Loucy (cell line): ENCODE measurements around the gene XPNPEP1.

Experiments used
- H2AFZ ChIP-seq: fragments of 200-600 bp; sonication (generic); 2 replicates; pipeline ENCODE4 v1.6.0; 2016; ENCODE audit warnings: antibody characterized with exemption, mild to moderate bottlenecking, low read length, moderate library complexity
- H3F3A ChIP-seq: fragments of 200-600 bp; 2 replicates; pipeline ENCODE4 v1.6.0; 2016; ENCODE audit warnings: antibody characterized with exemption, low read depth, mild to moderate bottlenecking
- H3K27me3 ChIP-seq: fragments of 200-600 bp; sonication (generic); 2 replicates; pipeline ENCODE4 v1.6.1; 2014; ENCODE audit warnings: low read length, mild to moderate bottlenecking; ENCODE audit not compliant: insufficient read depth, poor library complexity, severe bottlenecking
- H3K36me3 ChIP-seq: fragments of 200-600 bp; sonication (generic); 2 replicates; pipeline ENCODE4 v1.6.1; 2016; ENCODE audit warnings: low read length; ENCODE audit not compliant: insufficient read depth
- H3K4me1 ChIP-seq: fragments of 200-600 bp; sonication (generic); 2 replicates; pipeline ENCODE4 v1.5.1; 2014; ENCODE audit warnings: low read length, mild to moderate bottlenecking; ENCODE audit not compliant: insufficient read depth, poor library complexity, severe bottlenecking
- H3K4me2 ChIP-seq: fragments of 200-600 bp; sonication (generic); 2 replicates; pipeline ENCODE4 v1.6.0; 2014; ENCODE audit warnings: antibody characterized with exemption, low read length, low read depth, mild to moderate bottlenecking; ENCODE audit not compliant: poor library complexity, severe bottlenecking
- H3K4me3 ChIP-seq: fragments of 200-600 bp; sonication (generic); 2 replicates; pipeline ENCODE4 v1.5.1; 2014; ENCODE audit warnings: low read length, mild to moderate bottlenecking, mixed read lengths; ENCODE audit not compliant: poor library complexity, severe bottlenecking
- H3K79me2 ChIP-seq: fragments of 200-600 bp; sonication (generic); 2 replicates; pipeline ENCODE4 v1.6.1; 2014; ENCODE audit warnings: low read length; ENCODE audit not compliant: insufficient read depth
- H3K9ac ChIP-seq: fragments of 200-600 bp; sonication (generic); 2 replicates; pipeline ENCODE4 v1.6.0; 2014; ENCODE audit warnings: mild to moderate bottlenecking, low read depth, low read length, moderate library complexity; ENCODE audit not compliant: poor library complexity, severe bottlenecking
- H3K9me2 ChIP-seq: fragments of 200-600 bp; sonication (generic); replicated peaks from 2 replicates; pipeline ENCODE4 v1.6.1; 2016; ENCODE audit warnings: low read depth, low read length, mixed read lengths
- H3K9me3 ChIP-seq: fragments of 200-600 bp; sonication (generic); 2 replicates; pipeline ENCODE4 v1.6.1; 2014; ENCODE audit warnings: mild to moderate bottlenecking, antibody characterized with exemption, low read length, low read depth; ENCODE audit not compliant: insufficient read depth
- H4K20me1 ChIP-seq: fragments of 200-600 bp; sonication (generic); 2 replicates; pipeline ENCODE4 v1.6.0; 2014; ENCODE audit warnings: antibody characterized with exemption, low read length, mild to moderate bottlenecking; ENCODE audit not compliant: insufficient read depth, poor library complexity, severe bottlenecking
- EZH2phosphoT487 ChIP-seq: fragments of 200-600 bp; IDR thresholded peaks from 2 replicates; pipeline ENCODE4 v1.6.1; 2018; ENCODE audit warnings: antibody characterized with exemption, mild to moderate bottlenecking, moderate library complexity, borderline replicate concordance
- TF ChIP-seq, protein P1 (sequence below): fragments of 200-600 bp; sonication (generic); conservative IDR thresholded peaks from 2 replicates; pipeline ENCODE4 v1.5.1; 2014; ENCODE audit warnings: mild to moderate bottlenecking, antibody characterized with exemption, low read length

XPNPEP1 gene

DNA sequence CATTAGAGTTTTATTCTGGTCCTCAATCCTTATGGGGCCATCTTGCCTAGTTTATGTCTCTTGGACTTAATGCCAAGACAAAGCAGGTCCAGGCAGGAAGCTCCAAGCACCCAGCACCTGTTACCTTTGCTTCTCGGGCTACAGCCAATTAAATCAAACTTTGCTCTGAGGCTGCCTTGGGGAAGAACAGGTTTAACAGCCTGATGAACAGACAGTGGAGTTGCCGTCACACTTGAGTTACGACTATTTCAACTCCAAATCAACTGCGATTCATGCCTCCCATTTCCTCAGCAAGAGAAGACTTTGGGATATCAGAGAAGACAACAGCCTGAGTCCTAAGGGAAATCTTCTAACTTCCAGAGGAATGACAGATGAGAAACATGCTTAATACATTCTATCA lies 62.2 kb downstream of the XPNPEP1 start:
- Histone ChIP-seq H3K4me2 (no peak overlapping the region), H3K9me2 (no peaks in the 10 kb centered on the region), H3K4me3 (no peak overlapping the region), H3K36me3 (peaks cover 34% of the 10 kb centered on the region; the same call in 1 of the 2 replicates), H2AFZ (no peak overlapping the region), H4K20me1 (no peaks in the 10 kb centered on the region), H3K9ac (no peak overlapping the region), H3K79me2 (no peaks in the 10 kb centered on the region), H3K9me3 (0 out of 2 replicates have a peak, but pooled peaks cover 4% of the 10 kb centered on the region), H3K27me3 (no peaks in the 10 kb centered on the region), H3F3A (no peaks in the 10 kb centered on the region), H3K4me1 (no peaks in the 10 kb centered on the region)
- TF ChIP-seq, protein P1, sequence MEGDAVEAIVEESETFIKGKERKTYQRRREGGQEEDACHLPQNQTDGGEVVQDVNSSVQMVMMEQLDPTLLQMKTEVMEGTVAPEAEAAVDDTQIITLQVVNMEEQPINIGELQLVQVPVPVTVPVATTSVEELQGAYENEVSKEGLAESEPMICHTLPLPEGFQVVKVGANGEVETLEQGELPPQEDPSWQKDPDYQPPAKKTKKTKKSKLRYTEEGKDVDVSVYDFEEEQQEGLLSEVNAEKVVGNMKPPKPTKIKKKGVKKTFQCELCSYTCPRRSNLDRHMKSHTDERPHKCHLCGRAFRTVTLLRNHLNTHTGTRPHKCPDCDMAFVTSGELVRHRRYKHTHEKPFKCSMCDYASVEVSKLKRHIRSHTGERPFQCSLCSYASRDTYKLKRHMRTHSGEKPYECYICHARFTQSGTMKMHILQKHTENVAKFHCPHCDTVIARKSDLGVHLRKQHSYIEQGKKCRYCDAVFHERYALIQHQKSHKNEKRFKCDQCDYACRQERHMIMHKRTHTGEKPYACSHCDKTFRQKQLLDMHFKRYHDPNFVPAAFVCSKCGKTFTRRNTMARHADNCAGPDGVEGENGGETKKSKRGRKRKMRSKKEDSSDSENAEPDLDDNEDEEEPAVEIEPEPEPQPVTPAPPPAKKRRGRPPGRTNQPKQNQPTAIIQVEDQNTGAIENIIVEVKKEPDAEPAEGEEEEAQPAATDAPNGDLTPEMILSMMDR = no peak
- no peak for TF ChIP-seq EZH2phosphoT487

DNA sequence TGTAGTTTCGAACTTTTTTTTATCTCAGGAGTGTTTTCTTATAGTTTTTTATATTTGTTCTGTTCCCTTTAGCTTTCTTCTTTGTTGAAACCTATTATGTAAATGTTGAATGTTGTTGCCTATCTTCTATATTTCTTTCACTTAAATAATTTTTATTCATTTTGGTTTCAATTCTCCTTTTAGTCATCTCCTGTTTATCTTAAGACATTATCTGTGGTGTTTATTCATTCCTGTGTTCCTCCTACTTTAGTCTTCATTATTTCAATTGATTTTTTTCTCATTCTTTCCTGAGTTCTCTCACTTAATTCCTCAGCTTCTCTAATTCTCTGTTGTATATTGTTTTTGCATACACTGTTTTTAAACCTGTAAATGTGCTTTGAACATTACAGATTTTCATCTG lies 64.1 kb downstream of the XPNPEP1 start:
- Histone ChIP-seq H3K9me2 (no peaks in the 10 kb centered on the region), H3K4me3 (no peak overlapping the region), H3K4me1 (no peaks in the 10 kb centered on the region), H3K79me2 (no peaks in the 10 kb centered on the region), H4K20me1 (no peaks in the 10 kb centered on the region), H3K27me3 (no peaks in the 10 kb centered on the region), H3K9ac (no peak overlapping the region), H3F3A (no peaks in the 10 kb centered on the region), H2AFZ (no peak overlapping the region), H3K4me2 (no peak overlapping the region), H3K9me3 (0 out of 2 replicates have a peak, but pooled peaks cover 4% of the 10 kb centered on the region), H3K36me3 (peaks cover 16% of the 10 kb centered on the region; the same call in 1 of the 2 replicates)
- no peak for TF ChIP-seq EZH2phosphoT487
- TF ChIP-seq, protein P1 = no peak

DNA sequence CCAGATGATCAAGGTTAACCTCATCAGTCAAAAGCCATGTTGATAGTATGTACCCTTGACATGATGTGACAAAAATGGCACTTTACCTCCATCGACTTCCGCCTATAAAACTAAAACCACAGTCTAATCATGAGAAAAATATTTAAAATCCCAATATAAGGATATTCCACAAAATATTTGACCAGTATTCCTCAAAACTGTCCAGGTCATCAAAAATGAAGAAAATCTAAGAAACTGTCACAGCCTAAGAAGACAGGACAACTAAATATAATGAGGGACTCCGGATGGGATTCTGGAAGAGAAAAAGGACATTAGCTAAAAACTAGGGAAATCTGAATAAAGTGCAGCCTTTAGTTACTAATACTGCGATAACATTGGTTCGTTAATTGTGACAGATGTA lies 67.6 kb downstream of the XPNPEP1 start:
- Histone ChIP-seq H3K36me3 (no peaks in the 10 kb centered on the region), H3K79me2 (no peaks in the 10 kb centered on the region), H3K4me2 (no peak overlapping the region), H3K27me3 (no peaks in the 10 kb centered on the region), H3K4me1 (no peaks in the 10 kb centered on the region), H2AFZ (no peak overlapping the region), H3K9me2 (no peaks in the 10 kb centered on the region), H3K9ac (no peak overlapping the region), H3K9me3 (no peaks in the 10 kb centered on the region), H4K20me1 (no peaks in the 10 kb centered on the region), H3K4me3 (no peak overlapping the region), H3F3A (no peaks in the 10 kb centered on the region)
- no peak for TF ChIP-seq EZH2phosphoT487

DNA sequence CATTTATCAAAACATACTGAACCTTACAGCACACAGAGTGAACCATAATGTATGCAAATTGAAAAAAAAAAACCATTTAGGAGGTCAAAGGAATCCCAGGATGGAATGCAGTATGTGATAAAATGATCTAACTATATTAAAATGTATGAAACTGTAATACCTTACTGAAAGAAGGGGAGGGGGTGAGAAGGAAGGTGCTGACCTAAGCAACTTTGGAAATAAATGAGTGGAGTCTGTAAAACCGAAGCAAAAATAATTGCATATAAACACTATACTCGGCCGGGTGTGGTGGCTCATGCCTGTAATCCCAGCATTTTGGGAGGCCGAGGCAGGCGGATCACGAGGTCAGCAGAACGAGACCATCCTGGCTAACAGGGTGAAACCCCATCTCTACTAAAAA lies 69.4 kb downstream of the XPNPEP1 start:
- H2AFZ ChIP-seq = no peak overlapping the region
- no peak overlapping the region for H3K4me3 ChIP-seq
- H3K36me3 ChIP-seq = no peaks in the 10 kb centered on the region
- TF ChIP-seq, protein P1 = no peak
- no peak for TF ChIP-seq EZH2phosphoT487
- no peaks in the 10 kb centered on the region for H4K20me1 ChIP-seq
- no peaks in the 10 kb centered on the region for H3K9me3 ChIP-seq
- no peaks in the 10 kb centered on the region for H3F3A ChIP-seq
- H3K27me3 ChIP-seq = no peaks in the 10 kb centered on the region
- no peaks in the 10 kb centered on the region for H3K79me2 ChIP-seq
- no peaks in the 10 kb centered on the region for H3K9me2 ChIP-seq
- no peaks in the 10 kb centered on the region for H3K4me1 ChIP-seq
- H3K9ac ChIP-seq = no peak overlapping the region
- no peak overlapping the region for H3K4me2 ChIP-seq
